Mucosa of rectum (tissue), 2 donors: ENCODE data around the gene CDK5R1.

Source experiments
- H3K27ac ChIP-seq, 2 donors: one replicate each; pipeline ENCODE4 v1.7.0; 2013; ENCODE audit warnings: inconsistent platforms in 2 of 2, low read depth in 2 of 2, low read length in 2 of 2
- H3K27me3 ChIP-seq, 2 donors: one replicate each; pipeline ENCODE4 v1.7.0; 2013; ENCODE audit warnings: low read length in 2 of 2; ENCODE audit not compliant: control insufficient read depth in 2 of 2, insufficient read depth in 2 of 2
- H3K36me3 ChIP-seq, 2 donors: one replicate each; pipeline ENCODE4 v1.7.0; 2013; ENCODE audit warnings: low read length in 2 of 2; ENCODE audit not compliant: control insufficient read depth in 2 of 2, insufficient read depth in 2 of 2
- H3K4me1 ChIP-seq, 2 donors: one replicate each; pipeline ENCODE4 v1.7.0; 2013; ENCODE audit warnings: low read length in 2 of 2, mild to moderate bottlenecking in 1 of 2; ENCODE audit not compliant: control insufficient read depth in 2 of 2, insufficient read depth in 2 of 2
- H3K4me3 ChIP-seq, 2 donors: one replicate each; pipeline ENCODE4 v1.7.0; 2013; ENCODE audit warnings: low read length in 2 of 2
- H3K9ac ChIP-seq, 2 donors: one replicate each; pipeline ENCODE4 v1.7.0; 2013; ENCODE audit warnings: low read length in 2 of 2, low read depth in 1 of 2, mild to moderate bottlenecking in 1 of 2
- H3K9me3 ChIP-seq, 2 donors: one replicate each; pipeline ENCODE4 v1.7.0; 2013; ENCODE audit warnings: low read length in 2 of 2; ENCODE audit not compliant: control insufficient read depth in 2 of 2
- donor health status: healthy.
- donor health status: Normal muscosa, but diverticular disease.

Gene CDK5R1

DNA sequence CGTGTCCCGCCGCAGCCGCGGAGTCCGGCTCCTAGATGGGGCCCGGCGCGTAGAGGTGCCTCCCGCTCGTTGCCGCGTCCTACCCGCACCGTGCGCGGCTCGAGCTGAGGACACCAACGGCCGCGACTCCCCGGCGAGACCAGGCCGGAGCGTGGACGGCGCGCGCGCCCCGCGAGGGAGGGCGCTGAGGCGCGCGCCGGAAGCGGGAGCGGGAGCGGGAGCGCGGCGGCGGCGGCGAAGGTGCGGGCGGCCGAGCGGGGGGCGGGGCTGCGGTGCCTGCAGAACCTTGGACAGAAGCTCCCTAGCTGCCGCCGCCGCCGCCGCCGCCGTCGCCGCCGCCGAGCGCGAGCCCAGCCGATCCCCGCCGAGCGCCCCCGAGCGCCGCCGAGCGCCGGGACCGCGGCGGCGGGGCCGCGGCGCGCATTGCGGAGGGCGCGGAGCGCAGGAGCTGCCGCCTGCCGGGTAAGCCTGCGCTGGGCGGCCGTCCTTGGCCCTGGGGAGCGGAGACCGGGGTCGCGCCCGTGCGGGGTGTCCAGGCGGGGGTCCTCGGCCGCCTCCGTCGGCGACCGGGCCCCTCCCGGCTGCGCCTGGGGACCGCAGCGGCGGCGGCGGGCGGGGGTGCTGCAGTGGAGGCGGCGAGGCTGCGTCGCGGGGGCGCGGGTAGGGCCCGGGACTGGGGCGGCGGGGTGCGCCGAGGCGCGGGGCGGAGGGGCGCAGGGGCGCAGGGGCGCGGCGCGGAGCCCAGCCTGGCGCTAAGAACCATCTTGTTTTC lies at the start of gene CDK5R1:
Gene CDK5R1, plus strand, starts transcription at position 293 of the 772 bp plus-strand sequence. CDS start 628 bp downstream, outside the sequence.
- Histone ChIP-seq H3K9ac (peak within 1 kb of the TSS; percentile 24 to 53), H3K4me1 (peaks cover 6 to 11% of the 10 kb centered on the region in 2 donors), H3K27me3 (no peaks in the 10 kb centered on the region), H3K4me3 (peak within 1 kb of the TSS; percentile 51 to 71), H3K27ac (no peak within 1 kb of the TSS), H3K36me3 (peaks cover 4 to 8% of the 10 kb centered on the region in 2 donors), H3K9me3 (no peaks in the 10 kb centered on the region)

DNA sequence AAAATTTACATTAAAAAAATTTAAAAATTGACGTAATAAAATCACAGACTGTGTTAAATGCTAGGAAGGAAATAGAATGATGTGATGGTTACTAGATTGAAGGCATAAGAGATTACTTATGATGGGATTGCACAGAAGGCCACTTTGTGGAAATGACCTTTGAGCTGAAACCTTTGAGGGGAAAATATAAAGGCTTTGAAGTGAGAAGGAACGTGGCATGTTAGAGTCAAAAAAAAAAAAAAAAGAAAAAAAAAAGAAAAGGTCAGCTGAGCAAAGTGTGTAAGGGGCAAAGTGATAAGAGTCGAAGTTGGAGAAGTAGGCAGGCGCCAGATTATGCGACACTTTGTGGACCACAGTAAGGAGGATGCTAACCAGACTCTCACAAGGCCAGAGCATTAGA lies 46.1 kb upstream of the CDK5R1 start:
- no peaks in the 10 kb centered on the region for H3K27me3 ChIP-seq
- no peak overlapping the region for H3K9ac ChIP-seq
- H3K4me3 ChIP-seq: no peak overlapping the region
- peaks cover 5 to 8% of the 10 kb centered on the region in 2 donors for H3K4me1 ChIP-seq
- no peaks in the 10 kb centered on the region for H3K9me3 ChIP-seq
- H3K27ac ChIP-seq: no peak overlapping the region
- no peaks in the 10 kb centered on the region for H3K36me3 ChIP-seq

DNA sequence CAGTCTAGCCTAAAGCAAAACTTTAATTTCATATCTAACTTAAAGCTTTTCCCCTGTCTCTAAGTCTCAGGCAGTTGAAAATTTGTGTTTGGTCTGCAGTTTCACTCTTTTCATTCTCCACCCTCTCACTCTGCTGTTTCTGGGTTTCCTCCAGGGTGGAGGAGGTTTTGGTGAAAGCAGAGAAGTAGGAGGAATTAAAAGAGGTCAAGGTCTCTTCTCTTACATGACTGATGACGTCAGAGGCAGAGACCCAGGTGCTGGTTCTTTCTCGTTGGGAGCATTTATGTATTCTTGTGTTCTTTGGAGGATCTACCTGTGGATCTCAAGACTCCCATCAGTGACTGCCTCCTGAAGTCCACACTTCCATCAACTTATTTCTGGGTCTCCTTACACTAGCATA lies 44.9 kb upstream of the CDK5R1 start:
- H3K9ac ChIP-seq: no peak overlapping the region
- no peaks in the 10 kb centered on the region for H3K9me3 ChIP-seq
- H3K36me3 ChIP-seq: peaks cover 0 to 1% of the 10 kb centered on the region in 2 donors
- H3K27ac ChIP-seq: no peak overlapping the region
- H3K4me3 ChIP-seq: no peak overlapping the region
- H3K27me3 ChIP-seq: no peaks in the 10 kb centered on the region
- peaks cover 11 to 14% of the 10 kb centered on the region in 2 donors for H3K4me1 ChIP-seq

DNA sequence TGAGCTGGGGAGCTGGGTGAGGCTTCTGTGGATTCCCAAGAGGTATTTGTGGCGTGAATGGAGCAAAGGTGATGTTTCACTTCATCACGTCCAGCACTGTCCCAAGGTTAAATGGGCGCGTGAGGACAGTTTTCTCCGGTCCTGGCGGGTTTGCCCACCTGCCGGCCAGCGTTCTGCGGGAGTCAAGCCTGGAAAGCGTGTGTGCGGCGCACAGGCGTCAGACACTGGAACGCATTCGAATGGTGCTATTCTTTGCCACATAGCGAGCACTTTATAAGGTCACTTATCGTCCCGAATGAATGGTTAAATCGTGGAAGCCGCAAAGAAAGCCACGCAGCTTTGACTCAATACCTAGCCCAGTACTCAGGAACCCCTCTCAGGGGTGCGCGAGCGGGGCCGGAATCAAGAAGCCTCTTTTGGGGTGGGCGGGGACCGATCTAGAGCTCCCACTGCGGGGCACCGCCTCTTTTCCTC lies 42.9 kb upstream of the CDK5R1 start:
- H3K27ac ChIP-seq: no peak overlapping the region
- H3K9ac ChIP-seq: peak overlapping the region; percentile 57 to 85

DNA sequence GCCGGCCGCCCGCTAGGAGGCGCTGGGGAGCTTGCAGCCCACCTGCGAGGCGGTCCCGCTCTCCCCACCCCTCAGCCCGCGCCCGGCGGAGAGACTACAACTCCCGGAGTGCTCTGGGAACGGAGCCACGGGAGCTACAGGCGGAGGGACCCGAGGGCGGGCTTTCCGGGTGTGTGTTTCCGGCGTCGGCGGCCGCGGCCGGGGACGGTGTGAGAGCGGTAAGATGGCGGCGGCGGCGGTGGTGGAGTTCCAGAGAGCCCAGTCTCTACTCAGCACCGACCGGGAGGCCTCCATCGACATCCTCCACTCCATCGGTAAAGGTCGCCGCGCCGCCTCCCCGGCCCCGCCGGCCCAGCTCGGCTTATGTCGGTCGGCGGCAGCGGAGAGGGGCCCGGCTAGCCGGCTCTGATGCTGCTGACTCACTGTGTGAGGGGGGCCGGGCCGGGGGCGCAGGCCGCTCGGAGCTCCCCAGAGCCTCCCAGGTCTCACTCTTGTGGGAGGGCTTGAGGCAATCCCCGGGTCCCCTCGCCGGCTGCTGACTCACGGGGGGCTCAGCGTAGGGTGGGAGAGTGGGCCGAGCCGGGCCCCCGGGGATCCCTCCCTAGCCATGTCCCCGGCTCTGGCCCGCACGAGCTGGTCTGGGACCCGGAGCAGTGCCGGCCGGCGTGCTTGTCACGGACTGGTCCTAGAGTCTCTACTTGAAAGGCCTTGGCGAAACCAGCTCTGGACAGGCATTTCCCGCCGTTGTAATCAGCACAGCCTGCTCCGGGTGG lies 42.3 kb upstream of the CDK5R1 start, which contains the start of gene PSMD11:
Gene PSMD11, plus strand, starts transcription at position 210 of the 773 bp plus-strand sequence. Its CDS starts 14 bp downstream, at position 224.
- Histone ChIP-seq H3K9ac (peak within 1 kb of the TSS; percentile 69 to 85), H3K36me3 (peaks cover 5 to 17% of the 10 kb centered on the region in 2 donors)

More for the DNA sequence above, 42.9 kb upstream of the CDK5R1 start:
- Histone ChIP-seq H3K9me3 (no peaks in the 10 kb centered on the region), H3K36me3 (peaks cover 5 to 11% of the 10 kb centered on the region in 2 donors), H3K4me1 (peaks cover 13 to 14% of the 10 kb centered on the region in 2 donors), H3K4me3 (peak overlapping the region; percentile 74 to 90), H3K27me3 (no peaks in the 10 kb centered on the region)

DNA sequence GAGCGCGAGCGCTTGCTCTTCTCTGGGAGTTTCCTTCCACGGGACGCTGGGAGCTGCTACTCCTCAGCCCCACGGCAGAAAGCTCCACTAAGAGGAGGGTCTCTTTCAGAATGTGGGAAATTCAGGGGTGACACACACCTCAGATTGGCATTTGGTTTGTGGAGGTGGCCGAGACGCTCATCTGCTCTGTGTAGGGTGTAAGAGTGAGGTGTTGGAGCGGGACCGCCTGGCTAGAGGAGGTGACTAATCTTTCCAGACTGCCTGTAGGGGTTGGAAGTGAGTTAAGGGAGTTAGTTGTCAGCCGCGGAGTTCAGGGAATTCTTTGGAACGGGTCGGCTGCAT lies 41.7 kb upstream of the CDK5R1 start:
- peak overlapping the region; percentile 69 to 85 for H3K9ac ChIP-seq
- H3K4me1 ChIP-seq: peaks cover 13 to 14% of the 10 kb centered on the region in 2 donors
- peaks cover 5 to 20% of the 10 kb centered on the region in 2 donors for H3K36me3 ChIP-seq
- H3K27ac ChIP-seq: peak overlapping the region; percentile 67 to 74
- H3K9me3 ChIP-seq: no peaks in the 10 kb centered on the region
- H3K27me3 ChIP-seq: no peaks in the 10 kb centered on the region
- H3K4me3 ChIP-seq: peak overlapping the region; percentile 90 to 95

More for the DNA sequence above, 42.3 kb upstream of the CDK5R1 start, which contains the start of gene PSMD11:
- no peaks in the 10 kb centered on the region for H3K9me3 ChIP-seq
- H3K27me3 ChIP-seq: no peaks in the 10 kb centered on the region
- H3K4me3 ChIP-seq: peak within 1 kb of the TSS; percentile 90 to 95
- peaks cover 13 to 14% of the 10 kb centered on the region in 2 donors for H3K4me1 ChIP-seq
- H3K27ac ChIP-seq: peak within 1 kb of the TSS; percentile 67 to 74

DNA sequence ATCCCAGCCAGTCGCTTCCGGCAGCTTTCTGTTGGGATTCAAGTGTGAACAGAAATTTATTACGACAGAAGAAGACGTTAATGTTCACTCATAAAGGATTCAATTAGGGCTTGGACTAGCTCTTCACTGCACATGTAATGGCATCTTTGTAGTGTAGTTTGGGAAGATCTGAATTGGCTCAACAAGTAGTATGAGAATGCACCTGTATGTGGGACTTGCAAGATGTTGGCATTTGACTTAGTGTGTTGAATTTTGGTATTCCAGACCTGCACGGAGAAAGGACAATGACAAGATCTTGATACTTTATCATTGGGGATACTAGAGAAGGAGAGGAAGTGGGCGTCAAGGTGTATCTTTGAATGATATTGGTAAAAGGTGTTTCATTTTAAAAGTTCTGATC lies 41.3 kb upstream of the CDK5R1 start:
- Histone ChIP-seq H3K27ac (no peak overlapping the region), H3K4me3 (peak overlapping the region; percentile 90 to 95), H3K4me1 (peaks cover 13 to 14% of the 10 kb centered on the region in 2 donors), H3K9ac (peak overlapping the region; percentile 69 to 85), H3K9me3 (no peaks in the 10 kb centered on the region), H3K36me3 (peaks cover 5 to 21% of the 10 kb centered on the region in 2 donors), H3K27me3 (no peaks in the 10 kb centered on the region)

DNA sequence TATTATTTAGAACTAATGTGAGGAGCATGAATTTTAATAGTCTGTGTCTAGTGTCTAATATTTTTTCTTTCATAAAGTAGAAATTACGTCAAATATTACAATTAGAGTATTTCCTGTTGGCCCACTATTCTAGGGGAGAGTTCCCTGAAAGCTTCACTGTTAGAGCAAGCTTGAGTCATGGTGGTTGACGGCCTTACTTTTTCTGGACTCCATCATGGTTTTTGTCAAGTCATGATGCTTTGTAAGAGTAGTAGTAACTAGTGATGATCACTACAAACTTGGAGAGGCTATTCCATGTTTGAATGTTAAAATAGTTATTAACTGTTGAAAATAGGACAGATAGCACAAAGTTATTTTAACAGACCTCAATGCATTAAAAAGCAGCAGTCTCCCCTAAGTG lies 40.8 kb upstream of the CDK5R1 start:
- no peaks in the 10 kb centered on the region for H3K27me3 ChIP-seq
- no peak overlapping the region for H3K9ac ChIP-seq
- peaks cover 13 to 18% of the 10 kb centered on the region in 2 donors for H3K4me1 ChIP-seq
- H3K9me3 ChIP-seq: no peaks in the 10 kb centered on the region
- peak overlapping the region in 1 of 2 donors; percentile 95 for H3K4me3 ChIP-seq
- H3K36me3 ChIP-seq: peaks cover 5 to 26% of the 10 kb centered on the region in 2 donors
- no peak overlapping the region for H3K27ac ChIP-seq

DNA sequence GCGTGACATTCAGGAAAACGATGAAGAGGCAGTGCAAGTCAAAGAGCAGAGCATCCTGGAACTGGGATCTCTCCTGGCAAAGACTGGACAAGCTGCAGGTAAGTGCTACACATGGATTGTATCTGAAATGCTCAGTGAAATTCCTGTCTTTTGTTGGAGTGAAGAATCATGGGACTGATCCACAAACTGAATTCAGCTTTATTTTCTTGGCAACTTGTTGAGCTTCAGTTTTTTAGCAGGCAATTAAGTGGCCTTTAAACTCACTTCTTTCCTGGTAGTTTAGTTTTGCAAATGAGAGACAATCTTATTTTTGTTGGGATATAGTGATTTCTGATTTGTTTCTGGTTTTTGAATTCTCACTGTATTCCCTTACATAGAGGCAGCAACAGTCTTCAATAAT lies 39.8 kb upstream of the CDK5R1 start:
- Histone ChIP-seq H3K9ac (no peak overlapping the region), H3K27me3 (no peaks in the 10 kb centered on the region), H3K4me1 (peaks cover 13 to 18% of the 10 kb centered on the region in 2 donors), H3K4me3 (no peak overlapping the region), H3K27ac (no peak overlapping the region), H3K9me3 (no peaks in the 10 kb centered on the region), H3K36me3 (peaks cover 5 to 32% of the 10 kb centered on the region in 2 donors)

DNA sequence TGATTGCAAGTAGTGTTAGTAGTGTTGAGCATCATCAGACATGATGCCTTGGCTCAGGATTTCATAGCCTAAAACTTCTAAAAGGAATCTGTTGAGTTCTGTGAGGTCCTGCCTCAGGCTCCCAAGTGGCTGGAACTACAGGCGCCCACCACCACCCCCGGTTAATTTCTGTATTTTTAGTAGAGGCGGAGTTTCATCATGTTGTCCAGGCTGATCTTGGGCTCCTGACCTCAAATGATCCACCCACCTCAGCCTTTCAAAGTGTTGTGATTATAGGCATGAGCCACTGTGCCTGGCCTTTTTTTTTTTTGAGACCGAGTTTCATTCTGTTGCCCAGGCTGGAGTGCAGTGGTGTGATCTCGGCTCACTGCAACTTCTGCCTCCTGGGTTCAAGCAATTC lies 36.8 kb upstream of the CDK5R1 start:
- Histone ChIP-seq H3K9me3 (no peaks in the 10 kb centered on the region), H3K27ac (no peak overlapping the region), H3K4me1 (peaks cover 13 to 16% of the 10 kb centered on the region in 2 donors), H3K36me3 (peaks cover 27 to 57% of the 10 kb centered on the region in 2 donors), H3K4me3 (no peak overlapping the region), H3K9ac (no peak overlapping the region), H3K27me3 (no peaks in the 10 kb centered on the region)
